Measurements from ENCODE around the gene GATD1. TPM values are rescaled to one million over a fixed set of nuclear protein-coding genes. Genes with fewer than 3 reads are reported as not detected.
"Not testable (repeated sequence)": the region's sequence is repeated elsewhere in the genome, so short reads cannot be mapped to it uniquely, and the experiment has no call there.

GATD1 gene
- total RNA-seq, 4 donors from 2014 or later = 27.2 to 68.2 (median 46.0) TPM

- Histone ChIP-seq H3K36me3 (no peaks in the 10 kb centered on the region), H3K4me3 (no peak overlapping the region), H3K9me3 (no peaks in the 10 kb centered on the region), H3K27ac (no peak overlapping the region), H3K27me3 (no peaks in the 10 kb centered on the region), H3K4me1 (peaks cover 17% of the 10 kb centered on the region)
- TF ChIP-seq POLR2AphosphoS5 (IDR thresholded peaks at IDR 0.05) (no peak), CTCF (IDR thresholded peaks at IDR 0.05) (no peak), EP300 (IDR thresholded peaks at IDR 0.05) (no peak), POLR2A (IDR thresholded peaks at IDR 0.05) (no peak)
- WGBS = 95% methylated on average over 4 of the region's 4 CpGs
- DNase-seq (ENCODE audit: low spot score in 2 of 2) = no peak
Measured at GRCh38 chr11:742571-743201, 34.6 kb downstream of the GATD1 start.

DNA sequence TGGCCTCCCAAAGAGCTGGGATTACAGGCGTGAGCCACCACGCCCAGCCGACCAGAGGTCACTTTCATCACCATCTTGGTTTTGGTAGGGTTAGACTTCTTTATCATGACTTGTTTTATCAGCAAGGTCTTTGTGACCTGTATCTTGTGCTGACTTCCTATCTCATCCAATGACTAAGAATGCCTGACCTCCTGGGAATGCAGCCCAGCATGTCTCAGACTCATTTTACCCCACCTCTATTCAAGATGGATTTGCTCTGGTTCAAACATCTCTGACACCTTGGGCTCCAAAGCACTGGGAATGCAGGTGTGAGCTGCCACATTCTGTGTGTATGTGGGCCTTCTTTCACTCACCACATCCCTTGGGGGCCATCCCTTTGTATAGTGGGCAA lies 35.1 kb downstream of the GATD1 start:
- no peak for DNase-seq (ENCODE audit: low spot score in 2 of 2)
- H3K4me1 ChIP-seq = peaks cover 22% of the 10 kb centered on the region
- H3K36me3 ChIP-seq = no peaks in the 10 kb centered on the region
- H3K9me3 ChIP-seq = no peaks in the 10 kb centered on the region
- H3K27me3 ChIP-seq = no peaks in the 10 kb centered on the region
- no peak overlapping the region for H3K27ac ChIP-seq
- TF ChIP-seq CTCF (IDR thresholded peaks at IDR 0.05) = no peak
- no peak for TF ChIP-seq EP300 (IDR thresholded peaks at IDR 0.05)
- no peak for TF ChIP-seq POLR2AphosphoS5 (IDR thresholded peaks at IDR 0.05)
- TF ChIP-seq POLR2A (IDR thresholded peaks at IDR 0.05) = no peak
- no peak overlapping the region for H3K4me3 ChIP-seq
- 91% methylated on average over 3 of the region's 3 CpGs for WGBS

GRCh38 chr11:737899-738298 lies 39.4 kb downstream of the GATD1 start:
- H3K4me3 ChIP-seq; H3K27ac ChIP-seq; H3K9me3 ChIP-seq; H3K36me3 ChIP-seq; DNase-seq (ENCODE audit: low spot score in 2 of 2); H3K27me3 ChIP-seq: not testable (repeated sequence)
- H3K4me1 ChIP-seq = peaks cover 13% of the 10 kb centered on the region
- 36% methylated on average over 10 of the region's 10 CpGs for WGBS

DNA sequence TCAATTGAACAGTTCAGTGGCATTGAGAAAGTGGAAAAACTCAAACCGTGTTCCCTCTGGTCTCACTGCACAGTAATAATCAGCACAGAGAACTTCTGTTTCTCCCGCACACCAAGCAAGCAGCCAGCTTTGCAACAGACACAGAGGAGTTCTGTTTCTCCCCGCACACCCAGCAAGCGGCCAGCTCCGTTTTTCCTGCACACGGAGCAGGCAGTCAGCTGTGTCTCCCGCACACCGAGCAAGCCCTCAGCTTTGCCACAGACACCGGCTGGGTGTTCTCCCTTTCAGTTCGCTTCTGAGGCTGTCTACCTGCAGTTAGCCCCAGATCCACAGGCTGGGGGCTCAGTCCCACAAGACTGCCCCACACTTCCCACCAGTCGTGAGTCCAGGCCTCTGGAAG lies 39.9 kb downstream of the GATD1 start:
- Histone ChIP-seq H3K27me3 (no peaks in the 10 kb centered on the region), H3K4me3 (no peak overlapping the region), H3K36me3 (no peaks in the 10 kb centered on the region), H3K27ac (no peak overlapping the region), H3K4me1 (peaks cover 13% of the 10 kb centered on the region), H3K9me3 (no peaks in the 10 kb centered on the region)
- no peak for DNase-seq (ENCODE audit: low spot score in 2 of 2)
- TF ChIP-seq POLR2AphosphoS5 (IDR thresholded peaks at IDR 0.05) (no peak), CTCF (IDR thresholded peaks at IDR 0.05) (no peak), POLR2A (IDR thresholded peaks at IDR 0.05) (no peak), EP300 (IDR thresholded peaks at IDR 0.05) (no peak)
- WGBS = 36% methylated on average over 11 of the region's 11 CpGs

GRCh38 chr11:734541-734940 lies 42.7 kb downstream of the GATD1 start:
- not testable (repeated sequence) for H3K36me3 ChIP-seq; H3K9me3 ChIP-seq; H3K4me3 ChIP-seq; DNase-seq (ENCODE audit: low spot score in 2 of 2); H3K27ac ChIP-seq; H3K27me3 ChIP-seq
- WGBS = 94% methylated on average over 26 of the region's 26 CpGs
- H3K4me1 ChIP-seq = peaks cover 16% of the 10 kb centered on the region

GRCh38 chr11:733072-733471 lies 44.2 kb downstream of the GATD1 start:
- Histone ChIP-seq H3K36me3 (no peaks in the 10 kb centered on the region), H3K4me1 (peaks cover 28% of the 10 kb centered on the region), H3K9me3 (no peaks in the 10 kb centered on the region), H3K27ac (no peak overlapping the region), H3K4me3 (no peak overlapping the region), H3K27me3 (no peaks in the 10 kb centered on the region)
- WGBS = 74% methylated on average over 15 of the region's 20 CpGs
- TF ChIP-seq CTCF (IDR thresholded peaks at IDR 0.05) = no peak
- no peak for TF ChIP-seq EP300 (IDR thresholded peaks at IDR 0.05)
- no peak for TF ChIP-seq POLR2A (IDR thresholded peaks at IDR 0.05)
- TF ChIP-seq POLR2AphosphoS5 (IDR thresholded peaks at IDR 0.05) = no peak
- no peak for DNase-seq (ENCODE audit: low spot score in 2 of 2)
